Measurements from ENCODE around the gene CDHR5.
"Not testable (repeated sequence)": the region's sequence is repeated elsewhere in the genome, so short reads cannot be mapped to it uniquely, and the experiment has no call there.

CDHR5 gene, protein sequence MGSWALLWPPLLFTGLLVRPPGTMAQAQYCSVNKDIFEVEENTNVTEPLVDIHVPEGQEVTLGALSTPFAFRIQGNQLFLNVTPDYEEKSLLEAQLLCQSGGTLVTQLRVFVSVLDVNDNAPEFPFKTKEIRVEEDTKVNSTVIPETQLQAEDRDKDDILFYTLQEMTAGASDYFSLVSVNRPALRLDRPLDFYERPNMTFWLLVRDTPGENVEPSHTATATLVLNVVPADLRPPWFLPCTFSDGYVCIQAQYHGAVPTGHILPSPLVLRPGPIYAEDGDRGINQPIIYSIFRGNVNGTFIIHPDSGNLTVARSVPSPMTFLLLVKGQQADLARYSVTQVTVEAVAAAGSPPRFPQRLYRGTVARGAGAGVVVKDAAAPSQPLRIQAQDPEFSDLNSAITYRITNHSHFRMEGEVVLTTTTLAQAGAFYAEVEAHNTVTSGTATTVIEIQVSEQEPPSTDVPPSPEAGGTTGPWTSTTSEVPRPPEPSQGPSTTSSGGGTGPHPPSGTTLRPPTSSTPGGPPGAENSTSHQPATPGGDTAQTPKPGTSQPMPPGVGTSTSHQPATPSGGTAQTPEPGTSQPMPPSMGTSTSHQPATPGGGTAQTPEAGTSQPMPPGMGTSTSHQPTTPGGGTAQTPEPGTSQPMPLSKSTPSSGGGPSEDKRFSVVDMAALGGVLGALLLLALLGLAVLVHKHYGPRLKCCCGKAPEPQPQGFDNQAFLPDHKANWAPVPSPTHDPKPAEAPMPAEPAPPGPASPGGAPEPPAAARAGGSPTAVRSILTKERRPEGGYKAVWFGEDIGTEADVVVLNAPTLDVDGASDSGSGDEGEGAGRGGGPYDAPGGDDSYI

DNA sequence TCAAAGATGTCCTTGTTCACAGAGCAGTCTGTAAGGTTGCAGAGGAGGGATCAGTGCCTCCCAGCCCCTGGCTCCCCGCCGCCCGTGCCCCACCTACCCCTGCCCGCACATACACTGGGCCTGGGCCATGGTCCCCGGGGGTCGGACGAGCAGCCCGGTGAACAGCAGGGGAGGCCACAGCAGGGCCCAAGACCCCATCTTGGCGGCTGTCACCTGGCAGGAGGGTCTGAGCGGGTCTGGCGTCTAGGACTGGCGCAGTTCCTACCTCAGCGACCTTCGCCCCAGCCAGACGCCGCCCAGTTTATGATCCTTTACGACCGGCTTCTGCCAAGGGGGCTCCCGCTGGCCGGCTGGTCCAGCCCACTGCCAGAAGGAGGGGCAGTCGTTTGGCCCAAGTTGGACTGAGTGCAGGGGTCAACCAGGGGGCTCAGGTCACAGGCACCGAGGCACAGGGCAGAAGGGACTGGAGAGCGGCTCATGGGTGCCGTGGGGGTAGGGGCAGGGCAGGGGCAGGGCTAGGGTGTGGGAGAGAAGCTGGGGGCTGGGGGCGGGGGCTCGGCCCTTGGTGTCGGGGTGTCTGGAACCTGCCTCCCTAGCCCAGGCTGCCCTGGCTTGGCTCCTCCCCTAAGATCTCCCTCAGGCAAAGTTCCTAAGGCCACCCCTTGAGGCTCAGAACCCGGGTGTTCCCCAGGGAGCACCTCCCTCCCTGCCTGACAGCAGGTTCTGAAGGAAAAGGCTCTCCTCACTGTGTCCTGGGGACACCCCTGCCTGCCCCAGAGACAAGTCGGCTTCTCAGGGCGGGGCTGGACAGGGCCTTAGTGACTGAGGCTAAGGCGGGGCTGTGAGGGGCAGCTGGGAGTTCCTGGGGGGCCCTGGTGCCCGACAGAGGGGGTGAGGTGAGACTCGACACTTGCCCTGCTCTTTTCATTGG is at the start of gene CDHR5:
CDHR5 (minus strand) TSS at position 251 of the 931 bp plus-strand sequence; CDS start at position 198, 53 bp downstream.
- DNase-seq (ENCODE audit: low spot score), result no peak

DNA sequence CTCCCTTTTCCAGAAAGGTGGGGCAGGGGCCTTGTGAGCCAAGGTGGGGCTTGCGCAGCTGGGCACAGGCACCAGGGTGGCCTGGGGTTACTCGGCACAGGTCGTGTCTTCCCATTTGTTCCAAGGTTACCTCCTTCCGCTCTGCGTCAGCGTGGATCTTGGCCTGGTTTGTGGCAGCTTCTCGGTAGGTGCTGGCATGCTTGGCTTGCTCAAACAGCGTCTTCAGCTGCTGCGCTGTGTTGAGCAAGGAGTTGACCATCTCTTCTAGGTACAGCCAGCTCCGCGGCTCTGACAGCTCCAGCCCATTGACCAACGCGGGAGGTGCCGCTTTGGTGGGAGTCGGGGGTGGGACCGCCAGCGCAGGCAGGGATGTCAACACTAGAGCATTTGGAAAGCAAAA is 49.7 kb upstream of the CDHR5 start:
- no peak for DNase-seq (ENCODE audit: low spot score)

DNA sequence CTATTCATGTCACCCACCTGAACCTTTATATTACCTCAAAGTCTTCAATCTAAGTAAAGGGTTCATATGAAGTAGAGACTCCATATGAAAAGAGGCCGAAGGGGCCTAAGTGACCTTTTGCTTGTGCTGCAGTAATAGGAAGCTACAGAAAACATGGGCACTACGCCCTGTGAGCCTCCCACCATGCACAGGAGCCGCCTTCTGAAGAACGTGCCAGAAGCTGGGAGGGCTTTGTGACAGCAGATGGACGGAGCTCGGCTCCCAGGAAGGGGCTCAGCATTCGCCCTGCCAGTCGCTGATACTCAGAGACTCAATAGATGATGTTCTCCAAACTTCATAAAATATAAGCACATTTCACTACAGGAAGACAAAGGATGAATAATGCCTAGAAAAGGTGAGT is 49.1 kb upstream of the CDHR5 start:
- no peak for DNase-seq (ENCODE audit: low spot score)

DNA sequence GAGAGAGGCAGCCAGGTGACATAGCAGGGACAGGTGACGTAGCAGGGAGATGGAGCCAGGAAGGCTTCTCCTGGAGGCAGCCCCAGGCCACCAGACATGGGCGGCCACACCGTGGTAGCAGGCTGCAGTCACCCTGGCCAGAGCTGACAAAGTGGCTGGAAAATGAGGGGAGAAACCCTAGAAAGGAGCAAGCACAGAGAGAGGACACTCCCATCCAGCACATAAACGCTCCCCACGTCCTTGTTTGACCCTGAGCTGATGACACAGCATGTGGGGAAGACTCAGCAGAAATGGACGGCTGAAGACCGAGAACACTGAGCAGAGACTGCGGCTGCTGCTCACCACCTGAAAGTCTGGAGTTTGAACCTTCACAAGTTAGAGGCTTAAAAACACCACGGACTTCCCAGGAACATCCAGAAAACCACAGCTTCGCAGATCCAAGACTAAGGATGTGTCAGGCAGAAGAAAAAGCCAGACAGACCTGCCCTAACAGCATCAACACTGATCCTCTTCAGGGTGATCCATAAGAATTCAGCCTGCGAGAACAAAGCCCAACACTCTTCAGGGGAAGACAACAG is 41.0 kb upstream of the CDHR5 start:
- DNase-seq (ENCODE audit: low spot score), result no peak

DNA sequence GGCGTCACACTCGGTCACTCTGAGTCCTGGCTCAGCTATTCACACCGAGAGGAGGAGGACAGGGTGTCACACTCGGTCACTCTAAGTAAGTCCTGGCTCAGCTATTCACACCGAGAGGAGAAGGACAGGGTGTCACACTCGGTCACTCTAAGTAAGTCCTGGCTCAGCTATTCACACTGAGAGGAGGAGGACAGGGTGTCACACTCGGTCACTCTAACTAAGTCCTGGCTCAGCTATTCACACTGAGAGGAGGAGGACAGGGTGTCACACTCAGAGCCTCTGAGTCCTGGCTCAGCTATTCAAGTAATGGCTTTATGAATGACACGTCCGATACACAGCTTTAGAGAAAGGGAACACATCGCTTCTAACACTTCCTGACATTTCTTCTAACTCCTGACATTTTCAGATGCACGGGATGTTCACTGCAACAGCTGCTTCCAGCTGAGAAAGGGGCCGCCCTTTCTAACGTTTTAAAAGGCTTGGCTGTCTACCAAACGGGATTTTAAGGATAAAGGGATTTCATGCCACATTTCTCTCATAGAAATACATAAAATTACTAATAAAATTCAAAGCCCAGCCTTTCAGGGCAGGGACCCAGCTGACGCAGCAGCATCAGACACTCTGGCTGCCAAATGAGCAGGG is 40.4 kb upstream of the CDHR5 start:
- no peak for DNase-seq (ENCODE audit: low spot score)

DNA sequence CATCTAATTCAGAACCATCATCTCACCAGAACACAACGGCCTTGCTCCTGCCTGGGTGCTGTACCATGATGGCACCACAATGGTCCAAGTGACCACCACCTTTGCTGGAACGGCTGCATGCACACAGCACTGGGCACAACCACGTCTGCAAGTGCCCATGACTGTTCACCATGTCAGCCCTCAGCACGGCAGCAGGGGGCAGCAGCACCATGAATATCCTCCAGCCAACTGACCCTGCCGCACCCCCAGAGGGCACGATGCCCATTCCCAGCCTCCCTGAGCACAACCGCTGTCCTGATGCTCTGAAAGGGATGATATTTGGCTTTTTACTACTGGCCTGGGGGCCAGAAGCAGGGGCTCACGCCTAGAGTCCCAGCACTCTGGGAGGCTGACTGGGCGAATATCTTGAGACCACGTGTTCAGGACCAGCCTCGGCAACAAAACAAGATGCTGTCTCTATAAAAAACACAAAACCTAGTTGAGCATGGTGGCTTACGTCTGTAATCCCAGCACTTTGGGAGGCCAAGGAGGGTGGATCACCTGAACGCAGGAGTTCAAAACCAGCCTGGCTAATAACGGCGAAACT is 38.0 kb upstream of the CDHR5 start:
- DNase-seq (ENCODE audit: low spot score), result peak; percentile 87

DNA sequence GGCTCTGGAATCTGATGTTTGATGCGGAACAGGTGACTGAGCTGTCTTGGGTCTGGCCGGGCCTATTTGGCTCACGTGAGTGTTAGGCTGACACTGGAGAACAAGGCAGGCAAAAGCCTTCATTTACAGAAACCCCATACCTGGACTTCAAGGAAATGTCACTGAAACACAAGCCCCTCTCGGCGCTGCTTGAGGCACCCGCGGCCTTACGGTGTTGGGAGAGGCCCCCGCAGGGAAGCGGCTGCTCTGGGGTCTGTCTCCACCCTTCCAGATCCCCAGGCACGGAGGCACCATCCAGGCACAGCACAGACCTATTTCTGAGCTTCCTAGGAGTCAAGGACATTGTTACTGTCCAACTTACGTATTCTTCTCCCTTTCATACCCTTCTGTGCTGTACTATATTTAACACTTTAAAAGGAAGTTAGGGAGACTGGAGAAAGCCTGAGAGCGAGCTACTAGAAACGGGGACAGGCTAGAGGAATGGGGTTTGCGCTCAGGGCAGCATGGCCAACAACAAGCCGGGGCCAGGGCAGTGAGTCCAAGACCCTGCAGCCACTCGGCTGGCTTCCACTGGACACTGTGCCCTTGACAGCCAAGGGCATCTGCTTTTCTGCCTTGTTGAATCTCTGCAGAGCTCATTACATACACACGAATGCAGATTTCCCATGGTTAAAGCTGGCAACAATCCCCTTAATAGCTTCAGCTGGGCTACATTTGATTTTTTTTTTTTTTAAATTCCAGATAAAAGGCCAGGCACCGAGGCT is 36.1 kb upstream of the CDHR5 start:
- no peak for DNase-seq (ENCODE audit: low spot score)

DNA sequence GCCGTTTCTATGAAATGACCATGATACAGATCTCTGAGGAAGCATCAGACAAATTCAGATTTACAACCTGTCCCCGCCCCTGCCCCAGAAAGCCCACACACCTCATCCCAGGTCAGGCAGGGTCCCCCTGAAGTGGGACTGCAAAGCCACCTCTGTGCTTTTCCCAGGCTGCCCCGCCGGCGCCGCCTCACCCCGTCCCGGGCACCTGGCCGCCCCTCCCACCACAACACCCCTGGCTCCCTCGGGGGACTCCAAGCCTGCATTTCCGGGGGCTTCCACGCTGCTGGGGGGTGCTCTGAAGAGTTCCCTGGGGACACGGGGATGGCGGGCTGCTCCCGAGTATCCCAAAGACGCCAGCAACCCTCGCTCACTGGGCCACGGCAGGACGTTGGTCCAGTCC is 35.5 kb upstream of the CDHR5 start:
- no peak for DNase-seq (ENCODE audit: low spot score)

DNA sequence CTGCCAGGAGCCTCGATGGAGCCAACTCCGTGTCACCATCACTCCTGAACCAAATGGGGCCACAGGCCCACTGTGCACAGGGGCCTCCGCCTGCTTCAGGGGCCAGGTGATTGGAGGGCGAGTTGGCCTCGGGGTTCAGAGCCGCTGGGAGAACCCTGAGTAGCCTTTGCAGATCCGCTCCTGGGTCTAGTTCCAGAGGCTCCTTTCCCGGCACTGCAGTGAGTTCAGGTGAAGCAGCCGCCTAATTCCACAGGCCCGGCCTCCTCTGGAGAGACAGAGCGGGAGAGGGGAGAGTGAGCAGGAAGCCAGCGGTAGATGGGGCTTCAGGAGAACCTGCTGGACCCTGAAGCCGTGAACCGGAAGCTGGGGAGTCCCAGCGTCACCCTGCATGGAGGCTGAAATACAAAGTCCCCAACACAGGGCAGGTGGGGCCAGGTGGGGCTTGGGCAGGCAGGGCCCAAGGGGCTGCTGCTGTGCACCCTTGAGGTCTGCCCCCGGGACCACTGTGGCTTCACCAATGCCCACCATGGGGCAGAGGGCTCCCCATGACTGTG is 34.9 kb upstream of the CDHR5 start:
- no peak for DNase-seq (ENCODE audit: low spot score)

DNA sequence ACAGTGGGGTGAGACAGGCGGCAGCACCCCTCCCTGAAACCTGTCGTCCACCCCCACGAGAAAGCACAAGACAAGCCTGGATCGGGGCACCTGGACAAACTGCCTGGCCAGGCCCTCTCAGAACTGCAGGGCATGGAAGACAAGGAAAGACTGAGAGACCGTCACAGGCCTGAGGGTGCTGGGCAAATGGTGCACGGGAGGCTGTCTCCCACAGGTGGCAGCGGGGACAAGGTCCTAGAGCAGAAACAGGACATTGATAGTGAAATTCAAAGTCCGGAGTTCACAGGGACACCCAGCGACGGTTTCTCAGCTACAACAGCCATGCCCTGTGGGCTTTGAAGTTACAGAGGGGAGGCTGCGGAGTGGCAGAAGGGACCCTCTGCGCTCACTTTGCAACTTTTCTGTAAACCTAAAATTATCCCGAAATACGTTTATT is 33.0 kb upstream of the CDHR5 start:
- no peak for DNase-seq (ENCODE audit: low spot score)

DNA sequence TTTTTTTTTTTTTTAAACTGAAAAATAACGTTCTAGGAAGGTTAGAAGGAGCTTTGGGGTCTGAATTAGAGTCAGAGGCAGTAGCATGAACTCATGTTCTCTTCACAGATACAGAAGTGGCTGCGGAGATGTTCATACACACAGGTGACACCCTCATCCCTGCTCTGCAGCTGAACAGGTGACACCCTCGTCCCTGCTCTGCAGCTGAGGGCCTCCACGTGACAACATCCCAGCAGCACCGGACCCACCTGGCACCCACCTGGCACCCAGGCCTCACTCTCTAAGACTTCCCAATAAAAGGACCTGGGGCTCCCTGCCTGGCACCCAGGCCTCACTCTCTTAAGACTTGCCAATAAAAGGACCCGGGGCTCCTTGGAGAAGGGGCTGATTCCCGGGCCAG is 32.1 kb upstream of the CDHR5 start:
- no peak for DNase-seq (ENCODE audit: low spot score)

DNA sequence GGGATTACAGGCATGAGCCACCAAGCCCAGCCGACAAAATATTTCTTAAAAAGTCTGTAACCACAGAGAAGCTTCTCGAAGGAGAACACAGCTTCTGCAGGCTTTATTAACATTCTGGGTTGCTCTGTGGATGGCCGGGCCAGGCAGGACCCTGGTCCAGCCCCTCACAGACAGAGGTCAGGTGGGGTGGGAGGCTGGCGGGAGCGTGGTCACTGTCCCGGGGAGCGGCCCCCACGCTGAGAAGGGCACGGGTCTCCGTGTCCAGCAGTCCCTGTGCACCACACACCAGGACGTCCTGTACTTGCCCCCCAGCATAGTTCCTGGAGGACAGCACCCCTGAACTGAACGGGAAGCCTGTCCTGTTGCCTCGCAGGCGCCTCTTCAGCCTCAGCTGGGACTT is 31.7 kb upstream of the CDHR5 start:
- DNase-seq (ENCODE audit: low spot score), result no peak

DNA sequence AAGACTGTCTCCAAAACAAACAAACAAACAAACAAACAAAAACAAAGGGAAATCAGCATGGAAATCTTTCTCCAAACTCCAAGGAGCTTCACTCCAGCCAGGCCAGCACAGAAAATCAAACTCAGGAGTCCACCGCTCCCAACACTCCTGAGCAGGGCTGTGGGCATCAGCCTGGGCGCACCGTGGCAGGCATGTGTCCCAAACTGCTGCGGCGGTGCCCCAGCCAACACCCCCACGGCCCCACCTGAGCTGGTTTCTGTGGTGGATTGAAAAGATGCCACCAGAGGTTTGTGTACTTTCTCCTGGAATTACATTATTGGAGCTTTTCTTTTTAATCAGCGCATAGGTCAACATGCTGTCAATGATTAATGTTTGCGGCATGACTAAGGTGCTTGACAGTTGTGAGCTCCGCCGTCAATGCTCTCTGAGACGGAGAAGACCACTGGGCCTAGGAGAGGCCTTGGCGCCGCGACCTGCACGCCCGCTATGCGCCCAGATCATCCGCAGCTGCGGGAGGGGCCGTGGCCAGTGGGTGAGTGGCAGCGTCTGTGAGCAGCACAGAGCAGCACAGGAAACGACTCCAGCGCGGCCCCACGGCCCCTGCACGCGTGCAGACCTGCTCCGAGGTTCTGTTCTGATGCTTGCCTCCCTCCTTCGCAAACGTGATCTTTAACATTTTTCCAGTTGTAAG is 30.4 kb upstream of the CDHR5 start:
- DNase-seq (ENCODE audit: low spot score), result no peak

DNA sequence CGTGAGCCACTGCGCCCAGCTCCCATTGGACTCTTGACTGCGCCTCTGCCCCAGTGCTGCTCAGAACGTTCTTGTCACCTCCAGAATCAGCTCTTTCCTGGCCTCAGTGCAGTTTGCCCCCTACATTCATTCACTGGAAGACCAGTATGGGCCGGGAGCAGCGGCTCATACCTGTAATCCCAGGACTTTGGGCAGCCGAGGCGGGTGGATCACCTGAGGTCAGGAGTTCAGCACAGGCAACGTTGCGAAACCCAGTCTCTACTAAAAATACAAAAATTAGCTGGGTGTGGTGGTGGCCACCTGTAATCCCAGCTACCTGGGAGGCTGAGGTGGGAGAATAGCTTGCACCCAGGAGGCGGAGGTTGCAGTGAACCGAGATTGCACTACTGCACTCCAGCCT is 29.7 kb upstream of the CDHR5 start:
- DNase-seq (ENCODE audit: low spot score), result not testable (repeated sequence)

DNA sequence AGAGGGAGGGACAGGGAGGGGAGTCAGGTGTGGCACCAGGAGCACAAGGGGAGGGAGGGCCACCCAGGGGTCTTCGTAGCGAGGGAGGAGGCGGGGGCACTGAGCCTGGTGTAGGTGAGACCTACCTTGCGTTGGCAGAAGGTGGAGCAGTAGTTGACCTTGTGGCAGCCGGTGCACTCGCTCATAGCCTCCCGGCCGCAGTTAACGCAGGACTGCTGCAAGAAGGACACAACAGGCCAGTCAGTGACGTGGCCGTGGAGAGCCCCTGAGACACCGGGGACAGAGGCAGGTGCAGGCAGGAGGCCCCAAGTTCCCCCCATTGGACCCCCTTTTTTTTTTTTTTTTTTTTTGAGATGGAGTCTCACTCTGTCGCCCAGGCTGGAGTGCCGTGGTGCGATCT is 29.1 kb upstream of the CDHR5 start:
- DNase-seq (ENCODE audit: low spot score), result no peak

DNA sequence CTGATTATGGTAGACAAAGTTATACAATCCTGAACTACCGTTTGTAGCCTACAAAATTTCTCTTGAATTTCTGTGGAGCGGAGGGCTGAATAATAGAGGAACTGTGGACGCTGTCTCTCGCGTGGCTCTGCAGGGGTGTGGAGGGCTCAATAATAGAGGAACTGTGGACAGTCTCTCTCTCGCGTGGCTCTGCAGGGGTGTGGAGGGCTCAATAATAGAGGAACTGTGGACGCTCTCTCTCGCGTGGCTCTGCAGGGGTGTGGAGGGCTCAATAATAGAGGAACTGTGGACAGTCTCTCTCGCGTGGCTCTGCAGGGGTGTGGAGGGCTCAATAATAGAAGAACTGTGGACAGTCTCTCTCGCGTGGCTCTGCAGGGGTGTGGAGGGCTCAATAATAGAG is 28.4 kb upstream of the CDHR5 start:
- DNase-seq (ENCODE audit: low spot score), result not testable (repeated sequence)

DNA sequence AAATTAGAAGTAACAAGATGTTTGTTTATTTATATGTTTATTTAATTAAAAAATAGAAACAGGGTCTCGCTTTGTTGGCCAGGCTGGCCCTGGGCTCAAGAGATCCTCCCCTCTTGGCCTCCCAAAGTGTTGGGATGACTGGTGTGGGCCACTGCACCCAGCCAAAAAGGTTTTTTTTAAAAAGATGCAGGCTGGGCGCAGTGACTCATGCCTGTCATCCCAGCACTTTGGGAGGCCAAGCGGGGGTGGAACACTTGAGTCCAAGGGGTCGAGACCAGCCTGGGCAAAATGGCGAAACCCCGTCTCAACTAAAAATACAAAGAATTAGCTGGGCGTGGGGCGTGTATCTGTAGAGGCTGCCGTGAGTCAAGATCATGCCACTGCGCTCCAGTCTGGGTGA is 25.7 kb upstream of the CDHR5 start:
- no peak for DNase-seq (ENCODE audit: low spot score)

DNA sequence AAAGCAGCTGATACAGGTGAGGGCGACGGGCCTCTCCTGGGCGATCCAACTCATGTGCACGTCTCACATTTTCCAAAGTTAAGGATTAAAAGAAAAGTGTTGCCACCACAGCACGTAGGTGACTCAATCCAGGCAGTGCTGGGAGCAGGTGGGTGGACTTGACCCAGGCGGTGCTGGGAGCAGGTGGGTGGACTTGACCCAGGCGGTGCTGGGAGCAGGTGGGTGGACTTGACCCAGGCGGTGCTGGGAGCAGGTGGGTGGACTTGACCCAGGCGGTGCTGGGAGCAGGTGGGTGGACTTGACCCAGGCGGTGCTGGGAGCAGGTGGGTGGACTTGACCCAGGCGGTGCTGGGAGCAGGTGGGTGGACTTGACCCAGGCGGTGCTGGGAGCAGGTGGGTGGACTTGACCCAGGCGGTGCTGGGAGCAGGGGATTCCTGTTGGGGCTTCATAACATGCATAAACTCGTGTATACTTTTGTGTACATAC is 23.0 kb upstream of the CDHR5 start:
- DNase-seq (ENCODE audit: low spot score), result not testable (repeated sequence)

DNA sequence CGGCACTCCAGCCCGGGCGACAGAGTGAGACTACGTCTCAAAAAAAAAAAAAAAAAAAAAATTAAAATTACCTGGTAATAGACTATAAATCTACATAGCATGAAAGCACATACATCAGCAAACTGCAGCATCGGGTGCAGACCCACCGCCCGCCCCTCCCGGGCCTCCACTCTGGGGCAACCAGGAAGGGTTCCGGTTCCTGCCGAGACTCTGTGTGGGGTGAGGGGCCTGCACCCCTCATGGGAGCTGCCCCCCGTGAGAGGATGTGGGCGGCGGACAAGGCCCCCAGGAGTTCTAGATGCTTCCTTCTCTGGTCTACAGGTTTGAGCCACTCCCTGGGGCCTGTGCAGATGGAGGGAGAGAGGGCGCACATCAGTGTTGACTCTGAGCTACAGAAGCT is 21.5 kb upstream of the CDHR5 start:
- DNase-seq (ENCODE audit: low spot score), result no peak

Measured in hepatic stellate cell (primary cell).